ENCODE measurements around the gene CYP26B1.

CYP26B1 gene

DNA sequence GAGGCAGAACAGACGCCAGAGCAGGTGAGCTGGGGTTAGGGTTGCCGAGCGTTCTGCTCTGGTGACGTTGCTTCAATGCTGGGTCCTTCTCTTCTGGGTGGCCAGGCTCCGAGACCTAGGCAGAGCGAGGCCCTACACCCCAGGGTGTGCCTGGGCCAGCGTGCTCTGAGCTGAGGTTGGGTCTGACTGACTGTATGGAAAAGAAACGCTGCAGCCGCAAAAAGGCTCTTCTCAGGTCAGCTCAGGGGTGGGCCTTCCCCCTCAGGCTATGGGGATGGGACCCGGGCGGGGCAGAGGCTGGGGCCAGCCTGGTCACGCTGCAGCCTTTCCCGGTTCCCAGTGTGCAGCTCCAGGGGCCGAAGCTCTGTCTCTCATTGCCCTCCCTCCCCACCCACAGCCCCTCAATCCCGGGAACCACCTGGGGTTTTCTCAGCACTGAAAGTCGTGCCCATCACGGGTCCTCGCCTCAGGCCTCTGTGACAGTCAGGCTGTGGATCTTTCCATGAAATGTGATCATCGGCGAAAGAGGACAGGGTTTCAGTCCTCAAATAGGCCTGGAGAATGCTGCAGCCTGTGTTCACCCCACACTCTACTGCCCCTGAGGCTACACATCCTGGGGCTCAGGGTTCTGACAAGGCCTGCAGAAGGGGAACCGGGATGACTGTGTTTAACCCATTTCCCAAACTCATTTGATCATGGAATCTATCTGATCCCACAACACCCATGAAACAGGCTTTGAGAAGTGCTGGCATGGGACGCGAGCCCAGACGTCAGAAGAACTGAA is 19.4 kb downstream of the CYP26B1 start:
- Histone ChIP-seq H3K27ac (no peak overlapping the region), H3K9me3 (ENCODE audit: low read depth, low read length) (no peaks in the 10 kb centered on the region), H3K36me3 (ENCODE audit: insufficient read depth, low read length) (peaks cover 12% of the 10 kb centered on the region), H3K4me3 (no peak overlapping the region), H3K9ac (ENCODE audit: insufficient read length) (no peak overlapping the region)
- no peak for DNase-seq (ENCODE audit: low read depth, low spot score)
- TF ChIP-seq EZH2 (IDR thresholded peaks at IDR 0.05) (no peak), FOXP2 (optimal IDR thresholded peaks at IDR 0.05; ENCODE audit: control extremely low read depth, extremely low read length, insufficient read depth) (no peak), POLR2AphosphoS5 (IDR thresholded peaks at IDR 0.05; ENCODE audit: borderline replicate concordance, low read depth, low read length) (no peak)

GRCh38 chr2:72127401-72128058 is 20.1 kb downstream of the CYP26B1 start:
- Histone ChIP-seq H3K9ac (ENCODE audit: insufficient read length) (no peak overlapping the region), H3K9me3 (ENCODE audit: low read depth, low read length) (no peaks in the 10 kb centered on the region), H3K36me3 (ENCODE audit: insufficient read depth, low read length) (peaks cover 5% of the 10 kb centered on the region), H3K4me3 (no peak overlapping the region), H3K27ac (no peak overlapping the region)
- no peak for DNase-seq (ENCODE audit: low read depth, low spot score)
- no peak for TF ChIP-seq POLR2AphosphoS5 (IDR thresholded peaks at IDR 0.05; ENCODE audit: borderline replicate concordance, low read depth, low read length)
- no peak for TF ChIP-seq EZH2 (IDR thresholded peaks at IDR 0.05)
- no peak for TF ChIP-seq FOXP2 (optimal IDR thresholded peaks at IDR 0.05; ENCODE audit: control extremely low read depth, extremely low read length, insufficient read depth)

DNA sequence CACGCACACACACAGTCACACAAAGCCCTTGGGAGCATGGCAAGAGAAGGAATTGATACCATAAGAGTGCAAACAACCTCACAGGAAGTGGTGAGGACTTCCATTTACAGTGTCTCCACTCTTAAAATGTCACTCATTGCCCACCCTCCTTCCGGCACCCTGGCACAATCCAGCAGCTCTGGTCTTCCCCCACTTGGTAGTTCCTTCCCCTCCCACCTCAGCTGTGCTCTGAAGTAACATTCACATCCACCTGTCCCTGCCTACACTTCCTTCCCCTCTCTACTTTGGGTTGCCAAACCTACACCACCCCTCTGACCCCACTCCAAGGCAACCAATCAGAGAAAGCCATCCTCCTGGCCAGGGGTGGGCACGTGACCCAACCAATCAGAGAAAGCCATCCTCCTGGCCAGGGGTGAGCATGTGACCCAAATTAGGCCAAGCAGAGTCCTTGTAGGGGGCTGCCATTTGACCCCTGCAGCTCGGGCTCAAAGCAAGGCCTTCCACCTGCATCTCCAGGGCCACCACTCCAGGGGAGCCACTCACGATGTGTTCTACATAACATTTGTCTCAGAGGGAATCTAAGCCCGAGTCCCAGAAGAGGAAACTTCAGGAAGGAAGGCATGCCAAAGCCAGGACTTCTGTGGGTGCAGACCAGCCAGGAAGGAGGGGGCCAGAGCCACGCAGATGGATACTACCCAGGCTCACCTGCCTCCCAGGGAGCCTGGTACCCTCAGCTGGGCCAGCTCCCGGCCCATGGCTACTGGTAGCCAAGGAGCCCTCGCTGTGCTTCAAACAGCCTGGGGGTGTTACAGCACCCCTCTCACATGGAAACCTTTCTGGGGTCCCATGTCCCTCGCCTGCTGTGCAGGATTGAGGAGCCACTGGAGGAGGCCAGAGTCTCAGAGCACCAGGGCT is 21.2 kb downstream of the CYP26B1 start:
- Histone ChIP-seq H3K36me3 (ENCODE audit: insufficient read depth, low read length) (no peaks in the 10 kb centered on the region; the same call in 1 of the 2 replicates), H3K9me3 (ENCODE audit: low read depth, low read length) (no peaks in the 10 kb centered on the region), H3K9ac (ENCODE audit: insufficient read length) (no peak overlapping the region), H3K27ac (no peak overlapping the region), H3K4me3 (no peak overlapping the region)
- DNase-seq (ENCODE audit: low read depth, low spot score): no peak
- TF ChIP-seq EZH2 (IDR thresholded peaks at IDR 0.05): no peak
- TF ChIP-seq POLR2AphosphoS5 (IDR thresholded peaks at IDR 0.05; ENCODE audit: borderline replicate concordance, low read depth, low read length): no peak
- TF ChIP-seq FOXP2 (optimal IDR thresholded peaks at IDR 0.05; ENCODE audit: control extremely low read depth, extremely low read length, insufficient read depth): no peak

GRCh38 chr2:72124376-72124775 is 23.3 kb downstream of the CYP26B1 start:
- H3K27ac ChIP-seq: no peak overlapping the region
- no peak overlapping the region for H3K4me3 ChIP-seq
- H3K9me3 ChIP-seq (ENCODE audit: low read depth, low read length): no peaks in the 10 kb centered on the region
- TF ChIP-seq FOXP2 (optimal IDR thresholded peaks at IDR 0.05; ENCODE audit: control extremely low read depth, extremely low read length, insufficient read depth) (no peak), POLR2AphosphoS5 (IDR thresholded peaks at IDR 0.05; ENCODE audit: borderline replicate concordance, low read depth, low read length) (no peak), EZH2 (IDR thresholded peaks at IDR 0.05) (no peak)
- H3K9ac ChIP-seq (ENCODE audit: insufficient read length): no peak overlapping the region
- no peaks in the 10 kb centered on the region for H3K36me3 ChIP-seq (ENCODE audit: insufficient read depth, low read length)
- DNase-seq (ENCODE audit: low read depth, low spot score): no peak

- TF ChIP-seq EZH2 (IDR thresholded peaks at IDR 0.05): no peak
- no peak for TF ChIP-seq FOXP2 (optimal IDR thresholded peaks at IDR 0.05; ENCODE audit: control extremely low read depth, extremely low read length, insufficient read depth)
- TF ChIP-seq POLR2AphosphoS5 (IDR thresholded peaks at IDR 0.05; ENCODE audit: borderline replicate concordance, low read depth, low read length): no peak
- Histone ChIP-seq H3K9me3 (ENCODE audit: low read depth, low read length) (no peaks in the 10 kb centered on the region), H3K9ac (ENCODE audit: insufficient read length) (no peak overlapping the region), H3K27ac (no peak overlapping the region), H3K36me3 (ENCODE audit: insufficient read depth, low read length) (no peaks in the 10 kb centered on the region), H3K4me3 (no peak overlapping the region)
- DNase-seq (ENCODE audit: low read depth, low spot score): no peak
Measured at GRCh38 chr2:72121153-72121552, 26.5 kb downstream of the CYP26B1 start.

GRCh38 chr2:72118951-72119350 is 28.7 kb downstream of the CYP26B1 start:
- Histone ChIP-seq H3K9me3 (ENCODE audit: low read depth, low read length) (no peaks in the 10 kb centered on the region), H3K27ac (no peak overlapping the region), H3K4me3 (no peak overlapping the region), H3K36me3 (ENCODE audit: insufficient read depth, low read length) (no peaks in the 10 kb centered on the region), H3K9ac (ENCODE audit: insufficient read length) (no peak overlapping the region)
- TF ChIP-seq FOXP2 (optimal IDR thresholded peaks at IDR 0.05; ENCODE audit: control extremely low read depth, extremely low read length, insufficient read depth): no peak
- no peak for TF ChIP-seq EZH2 (IDR thresholded peaks at IDR 0.05)
- no peak for TF ChIP-seq POLR2AphosphoS5 (IDR thresholded peaks at IDR 0.05; ENCODE audit: borderline replicate concordance, low read depth, low read length)
- no peak for DNase-seq (ENCODE audit: low read depth, low spot score)

DNA sequence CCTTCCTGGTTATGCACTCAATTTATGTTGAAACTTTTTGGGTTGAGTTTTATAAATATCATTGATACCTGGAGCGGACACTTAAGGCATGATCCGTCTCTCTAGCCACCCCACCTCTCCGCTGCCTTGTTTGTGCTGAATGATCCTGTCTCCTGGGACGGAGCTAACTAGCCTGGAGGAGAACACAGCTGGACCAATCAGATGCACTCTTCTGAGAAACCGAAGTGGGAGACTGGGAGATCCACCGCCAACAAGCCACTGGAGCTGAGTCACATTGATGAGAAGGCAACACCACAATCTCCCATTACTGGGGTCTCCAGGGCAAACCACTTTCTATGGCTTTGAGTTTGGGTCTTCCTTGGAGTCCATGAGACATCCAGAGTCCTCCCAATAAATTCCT is 29.3 kb downstream of the CYP26B1 start:
- H3K4me3 ChIP-seq: no peak overlapping the region

GRCh38 chr2:72117718-72118117 is 29.9 kb downstream of the CYP26B1 start:
- Histone ChIP-seq H3K9ac (ENCODE audit: insufficient read length) (no peak overlapping the region), H3K27ac (no peak overlapping the region), H3K9me3 (ENCODE audit: low read depth, low read length) (no peaks in the 10 kb centered on the region), H3K4me3 (no peak overlapping the region), H3K36me3 (ENCODE audit: insufficient read depth, low read length) (no peaks in the 10 kb centered on the region)
- TF ChIP-seq EZH2 (IDR thresholded peaks at IDR 0.05) (no peak), POLR2AphosphoS5 (IDR thresholded peaks at IDR 0.05; ENCODE audit: borderline replicate concordance, low read depth, low read length) (no peak), FOXP2 (optimal IDR thresholded peaks at IDR 0.05; ENCODE audit: control extremely low read depth, extremely low read length, insufficient read depth) (no peak)
- no peak for DNase-seq (ENCODE audit: low read depth, low spot score)

More for the DNA sequence above, 29.3 kb downstream of the CYP26B1 start:
- Histone ChIP-seq H3K9ac (ENCODE audit: insufficient read length) (no peak overlapping the region), H3K9me3 (ENCODE audit: low read depth, low read length) (no peaks in the 10 kb centered on the region), H3K27ac (no peak overlapping the region), H3K36me3 (ENCODE audit: insufficient read depth, low read length) (no peaks in the 10 kb centered on the region)
- no peak for DNase-seq (ENCODE audit: low read depth, low spot score)
- no peak for TF ChIP-seq EZH2 (IDR thresholded peaks at IDR 0.05)
- no peak for TF ChIP-seq FOXP2 (optimal IDR thresholded peaks at IDR 0.05; ENCODE audit: control extremely low read depth, extremely low read length, insufficient read depth)
- no peak for TF ChIP-seq POLR2AphosphoS5 (IDR thresholded peaks at IDR 0.05; ENCODE audit: borderline replicate concordance, low read depth, low read length)

Data from SK-N-MC (cell line).